ENCODE measurements around the gene CNN2.

The CNN2 gene

GRCh38 chr19:1006711-1007398 lies 19.6 kb upstream of the CNN2 start:
- TF ChIP-seq CTCF (conservative IDR thresholded peaks at IDR 0.05; ENCODE audit: control insufficient read depth, insufficient read depth, low read depth, low read length), result no peak
- H3K4me3 ChIP-seq (ENCODE audit: control insufficient read depth, low read depth, low read length), result no peak overlapping the region
- no peak for DNase-seq (ENCODE audit: low read depth)

GRCh38 chr19:1007399-1008251 lies 18.8 kb upstream of the CNN2 start:
- no peak for DNase-seq (ENCODE audit: low read depth)
- TF ChIP-seq CTCF (conservative IDR thresholded peaks at IDR 0.05; ENCODE audit: control insufficient read depth, insufficient read depth, low read depth, low read length), result no peak
- no peak overlapping the region for H3K4me3 ChIP-seq (ENCODE audit: control insufficient read depth, low read depth, low read length)

GRCh38 chr19:1008268-1009040 lies 18.0 kb upstream of the CNN2 start:
- no peak for DNase-seq (ENCODE audit: low read depth)
- no peak for TF ChIP-seq CTCF (conservative IDR thresholded peaks at IDR 0.05; ENCODE audit: control insufficient read depth, insufficient read depth, low read depth, low read length)
- no peak overlapping the region for H3K4me3 ChIP-seq (ENCODE audit: control insufficient read depth, low read depth, low read length)

GRCh38 chr19:1009041-1009980 lies 17.1 kb upstream of the CNN2 start:
- no peak for TF ChIP-seq CTCF (conservative IDR thresholded peaks at IDR 0.05; ENCODE audit: control insufficient read depth, insufficient read depth, low read depth, low read length)
- H3K4me3 ChIP-seq (ENCODE audit: control insufficient read depth, low read depth, low read length), result no peak overlapping the region
- DNase-seq (ENCODE audit: low read depth), result no peak

GRCh38 chr19:1009981-1010538 lies 16.3 kb upstream of the CNN2 start:
- TF ChIP-seq CTCF (conservative IDR thresholded peaks at IDR 0.05; ENCODE audit: control insufficient read depth, insufficient read depth, low read depth, low read length), result no peak
- no peak overlapping the region for H3K4me3 ChIP-seq (ENCODE audit: control insufficient read depth, low read depth, low read length)

More at GRCh38 chr19:1009981-1010538, 16.3 kb upstream of the CNN2 start:
- no peak for DNase-seq (ENCODE audit: low read depth)

All from fibroblast of mammary gland (primary cell).